GM15510 (cell line): ENCODE measurements around the gene ATP2B2.

Source experiments
- POLR2A ChIP-seq: IDR thresholded peaks from 3 replicates; pipeline ENCODE4 v1.6.1; 2011; ENCODE audit warnings: borderline replicate concordance; ENCODE audit not compliant: insufficient read length; ENCODE audit errors: extremely low read depth

Gene ATP2B2

DNA sequence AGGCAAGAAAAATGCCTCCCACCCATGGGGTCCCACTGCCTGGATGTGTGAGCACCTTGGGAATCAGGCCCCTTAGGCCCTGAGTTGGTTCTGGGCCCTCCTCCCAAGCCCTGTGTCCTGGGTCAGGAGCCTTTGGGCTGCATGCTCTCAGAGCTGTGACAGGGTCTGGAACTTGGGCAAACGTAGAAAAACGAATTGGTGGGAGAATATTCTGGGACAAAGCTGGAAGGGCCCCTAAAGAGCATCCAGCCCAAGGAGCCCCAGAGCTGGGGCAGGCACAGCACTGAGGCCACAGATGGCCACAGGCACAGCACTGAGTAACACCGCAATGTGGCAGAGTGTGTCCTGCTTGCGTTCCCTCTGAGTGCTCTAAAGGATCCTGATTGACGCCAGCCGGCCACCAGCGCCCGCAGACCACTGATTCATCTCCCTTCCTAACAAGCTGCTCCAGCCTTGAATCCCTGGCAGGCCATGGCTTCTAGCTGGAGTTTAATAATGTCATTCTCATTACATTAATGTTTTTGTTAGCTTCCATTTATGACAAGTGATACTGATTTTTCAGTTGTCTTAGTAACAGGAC is 165.9 kb downstream of the ATP2B2 start:
- no peak for TF ChIP-seq POLR2A

DNA sequence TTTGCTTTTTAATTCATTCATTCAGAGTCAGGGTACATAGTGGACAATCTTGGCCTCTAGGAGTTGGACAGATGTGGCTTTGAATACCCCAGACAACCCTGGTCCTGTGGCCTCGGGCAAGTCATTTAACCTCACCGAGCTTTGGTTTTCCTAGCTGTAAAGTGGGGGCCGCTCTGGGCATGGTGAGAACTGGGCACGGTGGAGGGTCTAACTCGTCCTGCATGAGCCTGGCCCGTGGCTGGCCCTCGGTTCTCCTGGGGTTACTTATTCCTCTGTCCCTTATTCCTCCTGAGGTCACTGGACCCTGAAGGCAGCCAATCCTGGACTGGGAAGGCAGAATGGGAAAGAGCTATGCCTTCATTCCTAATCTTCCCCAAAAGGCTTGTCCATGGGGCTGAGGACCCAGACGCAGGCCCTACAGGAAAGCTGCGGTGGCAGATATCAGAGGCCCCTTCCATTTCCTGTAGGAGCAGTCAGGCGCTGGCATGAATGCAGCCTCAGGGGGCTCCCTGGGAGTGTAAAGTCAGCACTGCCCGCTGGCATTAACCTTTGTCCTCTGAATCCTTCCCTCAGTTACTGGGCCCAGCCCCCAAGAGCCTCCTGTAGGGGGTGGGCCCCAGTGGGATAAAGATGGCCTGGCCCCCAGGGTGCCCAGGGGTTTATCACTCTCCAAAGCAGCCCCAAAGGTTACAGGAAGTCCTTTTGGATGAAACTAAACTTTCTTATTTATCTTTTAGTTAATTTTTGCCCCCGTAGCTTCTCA is 166.6 kb downstream of the ATP2B2 start:
- no peak for TF ChIP-seq POLR2A

DNA sequence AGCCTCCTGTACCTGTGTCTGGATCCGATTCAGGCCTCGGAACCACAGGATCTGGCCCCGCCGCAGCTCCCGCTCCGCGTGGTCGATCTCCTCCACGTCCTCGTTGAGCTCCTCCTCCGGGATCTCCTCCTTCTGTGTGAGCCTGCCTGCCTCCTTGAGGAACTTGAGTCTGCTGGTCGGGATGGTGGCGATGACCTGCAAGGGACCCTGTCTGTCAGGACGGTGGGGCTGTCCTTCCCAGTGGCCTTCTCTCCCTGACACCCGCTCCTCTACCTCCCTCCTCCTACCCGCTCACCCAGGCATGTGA is 167.3 kb downstream of the ATP2B2 start:
- no peak for TF ChIP-seq POLR2A

DNA sequence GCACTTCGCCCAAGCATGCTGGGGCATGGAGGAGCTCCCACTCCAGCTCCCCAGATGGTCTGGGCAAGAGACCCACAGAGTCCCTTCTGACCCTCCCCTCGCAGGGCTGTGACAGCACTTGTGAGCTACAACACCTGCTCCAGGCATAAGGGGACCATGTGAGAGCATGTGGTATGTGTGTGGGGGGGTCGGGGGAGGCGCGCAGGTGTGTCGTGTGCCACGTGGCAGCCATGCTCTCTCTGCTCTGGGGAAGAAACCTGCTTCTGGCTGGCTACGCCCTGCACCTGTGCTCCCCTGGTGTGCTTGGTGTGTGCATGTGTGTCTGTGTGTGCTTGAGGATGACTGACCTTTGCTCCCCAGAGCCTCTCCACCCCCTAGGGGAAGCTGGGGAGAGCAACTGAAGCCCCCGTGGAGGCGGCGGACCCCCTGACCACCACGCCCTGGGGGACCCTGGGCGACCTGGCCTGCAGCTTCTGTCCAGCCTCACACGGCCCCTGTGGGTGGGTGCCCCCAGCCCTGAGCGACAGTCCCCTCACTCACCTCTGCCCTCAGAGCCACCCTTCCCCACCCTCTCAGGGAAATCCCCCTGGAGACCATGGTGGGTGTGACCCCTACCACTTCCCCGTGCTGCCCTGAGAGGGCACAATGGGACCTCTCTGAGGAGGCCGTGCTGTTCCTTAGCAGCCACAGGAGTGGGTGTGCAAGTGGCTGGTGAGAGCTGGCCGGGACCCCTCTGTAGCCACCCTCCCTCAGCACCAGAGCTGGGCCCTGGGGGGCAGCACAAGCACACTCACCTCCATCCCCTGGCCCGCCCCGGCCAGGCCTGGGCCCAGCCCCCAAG is 167.8 kb downstream of the ATP2B2 start:
- no peak for TF ChIP-seq POLR2A

DNA sequence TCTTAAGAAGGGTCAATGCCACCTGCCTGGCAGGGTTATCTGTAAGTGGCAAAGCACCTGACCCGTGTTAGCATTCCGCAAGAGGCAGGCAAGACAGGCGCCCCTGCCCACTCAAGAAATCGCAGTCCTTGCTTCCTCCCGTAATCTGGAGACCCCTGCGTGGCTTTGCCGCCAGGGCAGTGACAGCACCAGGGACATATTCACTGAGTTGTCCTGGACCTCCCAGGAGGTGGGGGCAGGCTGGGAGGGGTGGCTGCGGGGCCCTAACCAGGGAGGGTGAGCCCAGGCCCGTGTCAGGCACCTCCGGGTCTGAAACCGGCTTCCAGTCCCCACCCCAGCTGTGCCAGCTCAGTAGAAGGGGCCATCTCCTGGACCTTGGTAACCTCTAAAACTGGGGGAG is 168.6 kb downstream of the ATP2B2 start:
- TF ChIP-seq POLR2A, result no peak

DNA sequence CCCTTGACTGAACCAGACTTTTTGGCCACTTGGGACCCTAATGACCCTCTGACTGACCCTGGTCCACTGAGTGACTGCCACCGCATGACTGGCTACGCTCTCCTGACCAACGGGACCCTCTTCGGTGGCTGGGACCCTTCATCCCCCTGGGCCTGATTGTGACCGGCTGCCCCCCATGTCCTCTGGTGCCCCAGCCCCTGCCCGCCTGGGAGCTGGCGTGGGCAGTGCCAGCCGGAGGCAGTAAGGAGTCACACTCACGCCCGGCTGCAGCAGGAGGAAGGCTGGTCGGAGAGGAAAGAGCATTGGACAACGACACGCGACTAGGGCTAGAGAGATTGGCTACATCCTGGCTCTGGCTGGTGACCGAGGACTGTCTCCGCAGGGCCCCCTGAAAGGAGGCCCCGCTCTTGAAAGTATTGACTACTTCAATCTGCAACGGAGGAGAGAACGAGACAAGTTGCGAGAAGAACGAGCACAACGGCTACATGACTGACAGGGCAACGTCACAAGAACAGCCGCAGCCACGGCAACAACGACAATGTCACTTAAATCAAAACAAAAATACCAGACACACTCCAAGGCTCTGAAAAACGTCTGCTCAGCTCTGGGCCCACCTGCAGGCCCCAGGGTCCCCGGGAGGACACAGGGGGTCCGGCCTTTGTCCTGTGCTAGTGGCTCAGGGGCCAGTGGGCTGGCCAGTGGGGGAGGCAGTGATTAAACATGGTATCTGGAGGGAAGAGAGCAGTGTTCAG is 169.3 kb downstream of the ATP2B2 start:
- TF ChIP-seq POLR2A, result no peak

DNA sequence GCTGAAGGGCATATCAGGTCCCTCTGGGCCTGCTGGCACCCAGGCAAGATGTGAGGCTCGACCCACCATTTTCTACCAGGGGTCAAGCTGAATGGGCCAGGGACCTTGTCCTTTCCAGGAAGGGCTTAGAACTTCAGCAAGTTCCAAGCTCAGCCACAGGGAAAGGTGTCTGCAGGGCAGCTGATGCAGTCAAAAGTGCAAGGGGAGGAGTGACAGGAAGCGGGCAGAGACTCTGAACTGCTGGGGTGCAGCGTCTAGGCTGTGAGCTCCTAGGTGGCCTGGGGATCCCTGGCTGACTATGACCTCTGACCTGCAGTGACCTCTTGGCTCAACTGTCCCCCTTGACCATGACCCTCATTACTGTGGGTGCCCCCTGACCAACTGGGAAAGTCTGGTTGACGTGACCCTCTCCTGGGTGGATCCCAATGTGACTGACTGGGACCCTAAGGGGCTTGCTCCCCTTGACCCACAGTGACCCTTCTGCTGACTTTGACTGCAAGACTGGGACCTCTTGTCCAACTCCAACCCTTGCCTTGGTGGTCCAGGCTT is 170.1 kb downstream of the ATP2B2 start:
- TF ChIP-seq POLR2A, result no peak

DNA sequence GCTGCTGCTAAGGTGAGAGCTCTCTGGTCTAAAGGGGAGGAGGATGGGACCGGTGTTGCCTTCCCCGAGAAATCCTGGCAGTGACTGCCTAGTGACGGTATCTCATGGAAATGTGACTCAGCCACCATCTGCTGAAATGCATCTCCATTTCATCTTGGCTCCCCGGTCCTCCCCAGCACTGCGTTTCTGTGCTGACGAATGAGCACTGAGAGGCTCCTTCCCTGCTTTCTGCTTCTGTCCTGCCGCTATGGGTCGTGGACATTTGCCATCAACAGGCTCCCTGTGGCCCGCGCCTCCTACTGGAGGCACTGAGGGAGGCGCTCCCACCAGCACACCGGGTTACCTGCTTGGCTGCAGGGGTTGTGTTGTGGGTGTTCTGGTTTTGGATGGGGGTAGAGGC is 170.9 kb downstream of the ATP2B2 start:
- no peak for TF ChIP-seq POLR2A

DNA sequence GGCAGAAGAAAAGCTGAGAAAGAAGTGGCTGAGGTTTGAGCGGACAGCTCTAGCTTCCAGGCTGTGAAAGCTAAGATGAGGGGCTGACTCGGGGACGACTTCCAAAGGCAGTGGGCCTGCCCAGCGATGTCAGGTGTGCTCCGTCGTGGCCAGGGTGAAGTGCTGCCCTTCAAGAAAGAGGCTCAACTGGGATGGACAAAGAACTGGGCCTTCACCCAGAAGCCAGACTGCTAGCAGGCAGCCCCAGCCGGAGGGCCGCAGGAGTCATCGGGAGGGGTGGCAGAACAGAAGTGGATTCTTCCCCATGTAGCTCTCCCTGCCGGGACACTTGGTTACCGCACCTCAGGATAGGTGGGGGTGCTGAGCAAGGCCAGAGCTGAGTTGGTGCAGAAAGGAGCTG is 171.3 kb downstream of the ATP2B2 start:
- TF ChIP-seq POLR2A, result no peak

DNA sequence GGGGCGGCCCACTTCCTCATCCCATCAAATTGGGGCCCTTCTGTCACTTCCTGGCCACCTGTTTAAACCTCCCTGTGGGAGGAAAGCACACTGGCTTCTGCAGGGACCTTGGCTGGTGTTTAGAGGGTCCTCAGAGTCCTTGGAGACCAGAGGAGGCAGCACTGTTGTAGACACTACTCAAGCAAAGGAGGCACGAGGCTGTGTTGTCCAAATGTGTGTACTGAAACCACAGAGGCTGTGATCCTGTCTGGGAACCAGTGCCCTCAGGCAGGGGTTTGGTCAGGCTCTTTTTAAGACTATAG is 172.1 kb downstream of the ATP2B2 start:
- TF ChIP-seq POLR2A, result no peak

DNA sequence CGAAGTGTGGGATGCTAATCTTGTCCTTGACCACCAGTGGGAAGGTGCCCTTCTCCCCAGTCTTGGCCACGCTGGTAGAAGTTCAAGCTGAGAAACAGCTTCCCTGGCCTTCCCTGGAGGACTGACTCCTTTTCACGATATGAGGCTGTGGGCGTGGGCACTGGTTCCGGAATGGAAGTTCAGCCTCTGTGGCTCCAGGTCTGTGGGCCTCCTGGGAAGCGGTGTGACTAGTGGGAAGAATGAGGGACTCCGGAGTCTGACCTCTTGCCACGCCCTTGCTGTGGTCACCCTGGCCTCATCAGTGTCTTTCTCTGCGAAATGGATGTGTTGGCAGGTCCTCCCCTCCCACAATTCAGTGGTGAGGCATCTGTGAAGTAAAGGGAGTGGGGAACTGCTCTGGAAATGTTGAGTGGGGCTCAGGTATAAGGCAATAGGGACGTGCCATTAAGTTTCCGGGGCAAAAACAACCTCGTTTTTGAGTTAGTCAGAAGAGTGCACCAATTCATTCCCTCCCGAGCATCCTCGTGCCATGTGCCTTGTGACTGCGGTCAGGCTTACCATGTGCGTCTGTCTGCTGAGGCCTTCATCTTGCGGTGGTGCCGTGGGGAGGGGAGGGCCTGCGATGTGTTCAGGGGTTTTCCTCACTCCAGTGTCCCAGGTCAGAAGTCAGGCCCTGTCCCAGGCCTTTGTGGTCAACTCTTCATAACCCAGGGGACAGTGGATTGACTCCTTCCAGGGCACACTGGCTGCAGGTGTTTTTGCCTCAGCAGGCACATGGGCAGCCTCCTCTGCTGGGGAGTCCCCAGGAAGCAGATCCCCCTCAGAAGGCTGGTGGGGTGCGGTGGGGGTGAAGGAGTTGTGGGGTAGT is 172.7 kb downstream of the ATP2B2 start:
- no peak for TF ChIP-seq POLR2A

DNA sequence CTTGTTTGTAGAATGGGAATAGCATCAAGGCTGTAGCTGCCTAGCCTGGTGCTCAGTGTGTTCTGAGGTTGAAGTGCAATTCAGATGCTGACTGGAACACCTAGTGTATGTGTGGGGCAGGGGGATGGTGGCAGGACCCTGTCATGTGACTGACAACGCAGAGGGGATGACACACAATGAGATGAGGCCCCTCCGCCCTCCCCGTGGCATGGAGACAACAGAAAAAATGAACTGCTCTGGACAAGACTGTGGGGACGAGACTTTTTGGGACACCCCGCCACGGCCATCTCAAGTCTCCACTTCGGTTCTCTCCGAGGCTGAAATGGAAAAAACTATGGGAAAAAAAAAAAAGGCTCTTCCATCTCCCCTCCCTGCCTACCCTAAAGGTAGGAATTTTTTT is 174.1 kb downstream of the ATP2B2 start:
- TF ChIP-seq POLR2A, result no peak

DNA sequence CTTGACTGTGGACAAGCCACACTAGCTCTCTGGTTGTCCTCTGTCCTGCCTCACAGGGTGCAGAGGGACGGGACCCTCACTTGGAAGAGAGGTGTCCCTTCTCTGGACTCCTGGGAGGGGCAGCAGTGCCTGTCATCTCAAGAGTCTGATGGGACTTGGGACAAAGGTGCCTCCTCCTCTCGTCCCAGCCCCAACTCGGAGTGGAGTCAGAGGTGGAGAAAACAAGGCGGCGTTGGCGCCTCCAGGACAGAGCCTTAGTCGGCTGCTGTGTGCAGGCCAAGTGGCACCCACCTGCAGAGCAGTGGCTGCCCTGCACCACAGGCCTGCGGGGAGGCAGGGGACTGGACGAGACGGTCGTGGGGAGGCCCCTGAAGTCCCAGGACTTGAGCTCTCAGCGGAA is 175.1 kb downstream of the ATP2B2 start:
- TF ChIP-seq POLR2A, result no peak

DNA sequence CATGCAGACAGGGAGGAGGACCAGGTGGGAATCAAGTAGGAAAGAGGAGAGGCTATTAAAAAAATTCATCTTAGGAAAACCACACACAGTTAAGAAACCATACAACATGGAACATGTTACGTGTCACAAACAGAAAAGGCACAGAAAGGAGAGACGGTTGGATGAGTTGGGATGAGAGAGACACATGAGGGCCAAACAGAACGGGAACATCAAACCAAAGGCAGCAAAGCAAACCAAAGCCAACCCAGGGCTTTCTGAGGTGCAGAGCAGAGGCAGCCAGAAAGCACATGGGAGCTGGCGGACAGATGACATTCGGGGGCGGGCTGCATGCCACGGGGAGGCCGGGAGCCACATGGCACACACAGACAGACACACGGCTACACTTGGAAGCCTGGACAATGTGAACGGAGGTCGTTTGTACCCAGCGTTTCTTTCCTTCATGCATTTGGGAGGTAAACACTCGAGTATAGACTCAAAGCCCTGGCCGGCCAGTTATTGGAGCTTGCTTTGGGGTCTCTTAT is 175.8 kb downstream of the ATP2B2 start:
- no peak for TF ChIP-seq POLR2A

DNA sequence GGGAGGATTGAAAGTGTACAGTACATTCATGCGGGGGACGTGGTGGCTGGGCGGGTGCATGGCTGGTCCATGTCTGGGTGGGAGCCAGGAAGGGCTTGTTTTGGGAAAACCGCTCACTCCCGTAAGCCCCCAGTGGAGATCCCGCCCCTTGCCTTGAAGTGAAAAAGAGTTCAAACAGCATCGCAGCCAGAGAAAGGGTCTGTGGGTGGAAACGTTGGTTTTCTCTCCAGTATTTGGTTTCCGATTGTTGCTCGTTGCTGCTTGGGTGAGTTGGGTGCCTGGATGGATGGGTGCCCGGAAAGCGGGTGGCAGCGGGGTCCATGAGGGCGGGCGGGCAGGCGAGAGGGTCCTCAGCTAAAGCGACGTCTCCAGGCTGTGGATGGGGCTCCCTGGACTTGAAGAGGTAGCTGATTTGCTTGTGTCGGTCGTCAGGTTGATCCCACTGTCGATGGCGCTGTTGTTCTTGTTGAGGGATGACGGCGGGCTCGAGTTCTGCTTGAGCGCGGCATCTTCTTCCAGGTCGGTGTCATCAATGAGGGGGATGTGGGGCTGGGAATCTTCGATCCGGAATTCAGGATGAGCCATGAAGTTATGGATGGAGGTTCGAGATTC is 176.8 kb downstream of the ATP2B2 start:
- no peak for TF ChIP-seq POLR2A
